ENCODE data around the gene GON7.

Gene GON7

DNA sequence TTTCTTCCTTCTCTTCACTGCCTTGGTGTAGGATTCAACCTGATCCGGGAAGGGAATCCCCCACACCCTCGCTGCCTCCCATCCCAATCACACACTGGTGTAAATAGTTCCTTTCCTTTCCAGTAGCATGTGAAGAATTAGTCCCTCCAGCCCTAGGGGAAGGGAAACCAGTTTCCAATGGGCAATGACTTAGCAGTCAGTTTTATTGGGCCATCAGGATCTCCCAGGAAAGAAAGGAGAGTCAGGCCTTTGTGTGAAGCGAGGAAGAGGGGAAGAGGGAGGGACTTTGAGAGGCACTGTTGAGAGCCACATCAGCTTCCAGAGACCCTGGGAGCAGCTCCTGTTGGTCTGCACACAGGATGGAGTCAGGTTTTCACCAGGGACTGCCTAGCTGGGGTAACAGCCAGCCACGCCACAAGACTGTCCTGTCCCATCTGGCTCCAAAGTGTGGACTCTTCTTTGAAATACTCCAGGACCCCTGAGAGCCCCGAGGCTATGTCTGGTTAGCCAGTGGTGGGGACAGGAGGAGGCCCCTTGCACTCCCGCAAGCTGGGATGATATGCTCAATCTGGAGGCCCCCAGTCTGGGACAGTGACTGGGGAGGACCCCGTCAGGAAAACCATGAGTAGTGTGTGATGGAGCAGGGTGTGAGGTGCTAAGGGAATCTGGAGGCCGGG lies 50.0 kb downstream of the GON7 start:
- DNase-seq, result no peak

DNA sequence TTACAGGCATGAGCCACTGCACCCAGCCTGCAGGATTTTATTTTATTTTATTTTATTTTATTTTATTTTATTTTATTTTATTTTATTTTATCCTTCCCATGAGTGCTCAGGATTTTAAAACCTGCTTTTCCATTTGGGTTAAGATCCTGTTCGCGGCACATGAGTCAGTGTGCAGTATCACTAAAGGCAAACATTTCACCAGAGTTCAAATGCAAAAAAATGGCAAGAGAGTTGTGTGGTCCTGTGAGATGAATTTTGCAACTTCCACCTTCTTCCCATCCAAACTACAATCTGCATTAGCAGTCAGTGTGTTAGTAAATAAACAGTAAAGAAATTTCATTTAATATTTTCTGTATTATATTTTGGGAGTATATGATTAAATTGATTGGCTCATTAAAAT lies 51.2 kb downstream of the GON7 start:
- DNase-seq, result peak; percentile 11

DNA sequence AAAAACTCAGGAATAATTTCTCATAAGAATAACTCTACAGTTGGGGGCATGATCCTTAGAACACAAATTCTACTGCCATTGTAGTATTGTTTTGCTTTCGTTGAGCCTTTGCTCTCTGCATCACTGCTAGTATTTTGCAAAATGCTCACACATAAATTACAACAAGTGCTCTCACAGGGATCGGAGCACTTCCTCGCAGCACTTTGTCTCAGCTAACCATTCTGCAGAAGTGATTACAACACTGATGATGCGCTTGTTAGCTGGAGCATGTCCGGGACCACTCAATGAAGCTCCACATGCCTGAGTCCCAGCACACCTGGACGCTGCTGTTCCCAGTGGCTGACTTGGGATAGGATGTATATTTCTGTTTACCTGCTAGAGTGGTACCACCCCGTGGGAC lies 53.7 kb downstream of the GON7 start:
- DNase-seq, result peak; percentile 61

Data from MV-4-11 (cell line).